ENCODE measurements around the gene LRP2BP. TPM values are rescaled to one million over a fixed set of nuclear protein-coding genes. Genes with fewer than 3 reads are reported as not detected.
"Not testable (repeated sequence)": the region's sequence is repeated elsewhere in the genome, so short reads cannot be mapped to it uniquely, and the experiment has no call there.

LRP2BP gene
- total and polyA plus RNA-seq, 2 of the 13 experiments (the other 11 are each of a cell fraction or from before 2014, with no cell fraction given), result 0.22 to 0.29 TPM

GRCh38 chr4:185324361-185324760, 71.4 kb downstream of the LRP2BP start:
- POLR2A ChIA-PET; DNase-seq (ENCODE audit: low spot score); H3K79me2 ChIP-seq (ENCODE audit: insufficient read depth, low read length); H4K20me1 ChIP-seq (ENCODE audit: insufficient read depth, low read length); H2AFZ ChIP-seq (ENCODE audit: low read length); FAIRE-seq; H3K27me3 ChIP-seq (ENCODE audit: control insufficient read depth in 1 of 2, insufficient read depth in 2 of 2, low read length in 2 of 2); BruUV-seq (replicated peaks); H3K9ac ChIP-seq (ENCODE audit: insufficient read depth, low read depth, low read length); intact Hi-C loops (cut with micrococcal nuclease; ENCODE audit: unreplicated experiment); H3K4me1 ChIP-seq (ENCODE audit: insufficient read depth, low read length); H3K9me3 ChIP-seq (ENCODE audit: low read length); CTCF ChIA-PET (ENCODE audit: low intra/inter-chr PET ratio, low total read pairs); in situ Hi-C loops (cut with HindIII; ENCODE audit: extremely low pct_ligation_motif_present, low pct_unique_long_range_greater_than_20kb); H3K27ac ChIP-seq (ENCODE audit: extremely low read length, insufficient read depth, low read length); H3K4me3 ChIP-seq (replicated peaks in 1 of 3; ENCODE audit: insufficient read depth in 1 of 3, low read depth in 2 of 3, low read length in 3 of 3); H3K4me2 ChIP-seq (ENCODE audit: low read depth, low read length); ATAC-seq: not testable (repeated sequence)
- WGBS (ENCODE audit: low lambda C conversion rate), result 87% methylated on average over 6 of the region's 6 CpGs
- peaks cover 0 to 14% of the 10 kb centered on the region in 2 experiments; a peak in 2 of 5 replicates for H3K36me3 ChIP-seq (replicated peaks in 1 of 2; ENCODE audit: control insufficient read depth in 1 of 2, insufficient read depth in 2 of 2, low read length in 2 of 2)

DNA sequence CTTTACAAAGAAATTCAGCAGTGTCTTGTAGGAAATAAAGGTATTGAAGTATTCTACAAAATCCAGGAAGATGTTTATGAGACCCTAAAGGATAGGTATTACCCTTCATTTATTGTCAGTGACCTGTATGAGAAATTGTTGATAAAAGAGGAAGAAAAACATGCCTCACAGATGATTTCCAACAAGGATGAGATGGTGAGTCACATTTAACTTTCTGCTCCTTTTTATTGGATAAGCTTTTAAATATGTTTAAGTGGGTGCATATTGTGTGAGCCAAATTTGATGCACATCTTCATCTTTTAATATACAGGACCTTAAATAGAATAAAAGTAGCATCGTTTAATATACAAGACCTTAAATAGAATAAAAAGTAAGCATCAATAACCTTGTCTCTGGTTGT, 72.1 kb downstream of the LRP2BP start:
- POLR2A ChIA-PET, result no interaction called here

More for the DNA sequence above, 72.1 kb downstream of the LRP2BP start:
- Histone ChIP-seq H3K4me1 (ENCODE audit: insufficient read depth, low read length) (peaks cover 3% of the 10 kb centered on the region), H3K4me2 (ENCODE audit: low read depth, low read length) (no peak overlapping the region), H4K20me1 (ENCODE audit: insufficient read depth, low read length) (no peaks in the 10 kb centered on the region), H3K9me3 (ENCODE audit: low read length) (0 out of 2 replicates have a peak, but pooled peaks cover 2% of the 10 kb centered on the region), H3K27ac (ENCODE audit: extremely low read length, insufficient read depth, low read length) (no peak overlapping the region), H3K27me3 (ENCODE audit: control insufficient read depth in 1 of 2, insufficient read depth in 2 of 2, low read length in 2 of 2) (no peaks in the 10 kb centered on the region; a peak in 1 of 5 replicates), H3K4me3 (replicated peaks in 1 of 3; ENCODE audit: insufficient read depth in 1 of 3, low read depth in 2 of 3, low read length in 3 of 3) (no peak overlapping the region), H3K79me2 (ENCODE audit: insufficient read depth, low read length) (no peaks in the 10 kb centered on the region), H2AFZ (ENCODE audit: low read length) (no peak overlapping the region), H3K9ac (ENCODE audit: insufficient read depth, low read depth, low read length) (no peak overlapping the region), H3K36me3 (replicated peaks in 1 of 2; ENCODE audit: control insufficient read depth in 1 of 2, insufficient read depth in 2 of 2, low read length in 2 of 2) (peaks cover 0 to 9% of the 10 kb centered on the region in 2 experiments; a peak in 1 of 5 replicates)
- no TSS peak for BruUV-seq (replicated peaks)
- no peak for DNase-seq (ENCODE audit: low spot score)
- intact Hi-C loops (cut with micrococcal nuclease; ENCODE audit: unreplicated experiment), result no loop called here
- in situ Hi-C loops (cut with HindIII; ENCODE audit: extremely low pct_ligation_motif_present, low pct_unique_long_range_greater_than_20kb), result no loop called here
- 94% methylated on average over 1 of the region's 1 CpG for WGBS (ENCODE audit: low lambda C conversion rate)
- no peak for FAIRE-seq
- CTCF ChIA-PET (ENCODE audit: low intra/inter-chr PET ratio, low total read pairs), result no interaction called here
- no peak for ATAC-seq
- no peak for TF ChIP-seq SOX5 (CRISPR knock-in tag; IDR thresholded peaks at IDR 0.05; ENCODE audit: borderline replicate concordance)
- TF ChIP-seq PHF5A (CRISPR knock-in tag; IDR thresholded peaks at IDR 0.05; ENCODE audit: low read depth, unreplicated experiment), result no peak
- no peak for TF ChIP-seq MATR3 (CRISPR knock-in tag; IDR thresholded peaks at IDR 0.05)
- no peak for TF ChIP-seq GLMP (CRISPR knock-in tag; IDR thresholded peaks at IDR 0.05; ENCODE audit: borderline replicate concordance)
- TF ChIP-seq, protein P1, sequence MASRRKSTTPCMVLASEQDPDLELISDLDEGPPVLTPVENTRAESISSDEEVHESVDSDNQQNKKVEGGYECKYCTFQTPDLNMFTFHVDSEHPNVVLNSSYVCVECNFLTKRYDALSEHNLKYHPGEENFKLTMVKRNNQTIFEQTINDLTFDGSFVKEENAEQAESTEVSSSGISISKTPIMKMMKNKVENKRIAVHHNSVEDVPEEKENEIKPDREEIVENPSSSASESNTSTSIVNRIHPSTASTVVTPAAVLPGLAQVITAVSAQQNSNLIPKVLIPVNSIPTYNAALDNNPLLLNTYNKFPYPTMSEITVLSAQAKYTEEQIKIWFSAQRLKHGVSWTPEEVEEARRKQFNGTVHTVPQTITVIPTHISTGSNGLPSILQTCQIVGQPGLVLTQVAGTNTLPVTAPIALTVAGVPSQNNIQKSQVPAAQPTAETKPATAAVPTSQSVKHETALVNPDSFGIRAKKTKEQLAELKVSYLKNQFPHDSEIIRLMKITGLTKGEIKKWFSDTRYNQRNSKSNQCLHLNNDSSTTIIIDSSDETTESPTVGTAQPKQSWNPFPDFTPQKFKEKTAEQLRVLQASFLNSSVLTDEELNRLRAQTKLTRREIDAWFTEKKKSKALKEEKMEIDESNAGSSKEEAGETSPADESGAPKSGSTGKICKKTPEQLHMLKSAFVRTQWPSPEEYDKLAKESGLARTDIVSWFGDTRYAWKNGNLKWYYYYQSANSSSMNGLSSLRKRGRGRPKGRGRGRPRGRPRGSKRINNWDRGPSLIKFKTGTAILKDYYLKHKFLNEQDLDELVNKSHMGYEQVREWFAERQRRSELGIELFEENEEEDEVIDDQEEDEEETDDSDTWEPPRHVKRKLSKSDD (CRISPR knock-in tag; IDR thresholded peaks at IDR 0.05; ENCODE audit: low read depth), result no peak
- no peak for TF ChIP-seq GATAD2A (CRISPR knock-in tag; IDR thresholded peaks at IDR 0.05)
- no peak for TF ChIP-seq FOXM1 (CRISPR knock-in tag; IDR thresholded peaks at IDR 0.05)
- no peak for TF ChIP-seq THRA (CRISPR knock-in tag; IDR thresholded peaks at IDR 0.05; ENCODE audit: borderline replicate concordance)
- TF ChIP-seq ZNF446 (CRISPR knock-in tag; IDR thresholded peaks at IDR 0.05), result no peak
- no peak for TF ChIP-seq ATM (IDR thresholded peaks at IDR 0.05; ENCODE audit: borderline replicate concordance)
- no peak for TF ChIP-seq NFYB (CRISPR knock-in tag; IDR thresholded peaks at IDR 0.05)
- no peak for TF ChIP-seq RAD51 (IDR thresholded peaks at IDR 0.05; ENCODE audit: borderline replicate concordance)

Measured in HepG2 (cell line).